Measurements from ENCODE around the gene PLAGL1. TPM values are rescaled to one million over a fixed set of nuclear protein-coding genes. Genes with fewer than 3 reads are reported as not detected.

Gene PLAGL1
- total and polyA plus RNA-seq, 2 of the 13 experiments (the other 11 are each of a cell fraction or from before 2014, with no cell fraction given) = 0.60 to 2.3 TPM

DNA sequence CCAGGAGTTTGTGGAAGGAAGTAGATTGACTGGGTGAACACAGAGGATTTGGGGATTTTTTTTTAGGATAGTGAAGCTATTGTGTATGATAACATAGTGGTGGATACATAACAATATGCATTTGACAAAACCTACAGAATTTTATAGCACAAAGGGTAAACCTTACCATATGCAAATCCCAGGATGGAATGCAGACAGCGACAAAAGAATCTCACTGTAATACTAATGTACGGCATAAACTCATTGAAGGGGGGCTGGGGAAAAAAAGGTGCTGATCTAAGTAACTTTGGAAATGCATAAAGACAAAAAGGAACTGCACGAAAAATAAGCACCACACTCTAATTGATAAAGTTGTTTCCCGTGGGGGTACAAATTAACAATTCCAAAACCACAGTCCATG lies 15.2 kb upstream of the PLAGL1 start:
- FAIRE-seq (no peak), DNase-seq (ENCODE audit: low spot score) (no peak), ATAC-seq (no peak)
- in situ Hi-C loops (cut with HindIII; ENCODE audit: extremely low pct_ligation_motif_present, low pct_unique_long_range_greater_than_20kb) (no loop called here), intact Hi-C loops (cut with micrococcal nuclease; ENCODE audit: unreplicated experiment) (no loop called here)
- no TSS peak for BruUV-seq (replicated peaks)
- H3K9ac ChIP-seq (ENCODE audit: insufficient read depth, low read depth, low read length) = no peak overlapping the region
- H3K36me3 ChIP-seq (replicated peaks in 1 of 2; ENCODE audit: control insufficient read depth in 1 of 2, insufficient read depth in 2 of 2, low read length in 2 of 2) = no peaks in the 10 kb centered on the region
- no peaks in the 10 kb centered on the region for H3K4me1 ChIP-seq (ENCODE audit: insufficient read depth, low read length)
- TF ChIP-seq, protein P1, sequence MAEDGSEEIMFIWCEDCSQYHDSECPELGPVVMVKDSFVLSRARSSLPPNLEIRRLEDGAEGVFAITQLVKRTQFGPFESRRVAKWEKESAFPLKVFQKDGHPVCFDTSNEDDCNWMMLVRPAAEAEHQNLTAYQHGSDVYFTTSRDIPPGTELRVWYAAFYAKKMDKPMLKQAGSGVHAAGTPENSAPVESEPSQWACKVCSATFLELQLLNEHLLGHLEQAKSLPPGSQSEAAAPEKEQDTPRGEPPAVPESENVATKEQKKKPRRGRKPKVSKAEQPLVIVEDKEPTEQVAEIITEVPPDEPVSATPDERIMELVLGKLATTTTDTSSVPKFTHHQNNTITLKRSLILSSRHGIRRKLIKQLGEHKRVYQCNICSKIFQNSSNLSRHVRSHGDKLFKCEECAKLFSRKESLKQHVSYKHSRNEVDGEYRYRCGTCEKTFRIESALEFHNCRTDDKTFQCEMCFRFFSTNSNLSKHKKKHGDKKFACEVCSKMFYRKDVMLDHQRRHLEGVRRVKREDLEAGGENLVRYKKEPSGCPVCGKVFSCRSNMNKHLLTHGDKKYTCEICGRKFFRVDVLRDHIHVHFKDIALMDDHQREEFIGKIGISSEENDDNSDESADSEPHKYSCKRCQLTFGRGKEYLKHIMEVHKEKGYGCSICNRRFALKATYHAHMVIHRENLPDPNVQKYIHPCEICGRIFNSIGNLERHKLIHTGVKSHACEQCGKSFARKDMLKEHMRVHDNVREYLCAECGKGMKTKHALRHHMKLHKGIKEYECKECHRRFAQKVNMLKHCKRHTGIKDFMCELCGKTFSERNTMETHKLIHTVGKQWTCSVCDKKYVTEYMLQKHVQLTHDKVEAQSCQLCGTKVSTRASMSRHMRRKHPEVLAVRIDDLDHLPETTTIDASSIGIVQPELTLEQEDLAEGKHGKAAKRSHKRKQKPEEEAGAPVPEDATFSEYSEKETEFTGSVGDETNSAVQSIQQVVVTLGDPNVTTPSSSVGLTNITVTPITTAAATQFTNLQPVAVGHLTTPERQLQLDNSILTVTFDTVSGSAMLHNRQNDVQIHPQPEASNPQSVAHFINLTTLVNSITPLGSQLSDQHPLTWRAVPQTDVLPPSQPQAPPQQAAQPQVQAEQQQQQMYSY (CRISPR knock-in tag; IDR thresholded peaks at IDR 0.05) = no peak
- TF ChIP-seq, protein P2, sequence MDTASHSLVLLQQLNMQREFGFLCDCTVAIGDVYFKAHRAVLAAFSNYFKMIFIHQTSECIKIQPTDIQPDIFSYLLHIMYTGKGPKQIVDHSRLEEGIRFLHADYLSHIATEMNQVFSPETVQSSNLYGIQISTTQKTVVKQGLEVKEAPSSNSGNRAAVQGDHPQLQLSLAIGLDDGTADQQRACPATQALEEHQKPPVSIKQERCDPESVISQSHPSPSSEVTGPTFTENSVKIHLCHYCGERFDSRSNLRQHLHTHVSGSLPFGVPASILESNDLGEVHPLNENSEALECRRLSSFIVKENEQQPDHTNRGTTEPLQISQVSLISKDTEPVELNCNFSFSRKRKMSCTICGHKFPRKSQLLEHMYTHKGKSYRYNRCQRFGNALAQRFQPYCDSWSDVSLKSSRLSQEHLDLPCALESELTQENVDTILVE (CRISPR knock-in tag; IDR thresholded peaks at IDR 0.05) = no peak
- TF ChIP-seq MIER2 (CRISPR knock-in tag; IDR thresholded peaks at IDR 0.05) = no peak
- TF ChIP-seq, protein P3, sequence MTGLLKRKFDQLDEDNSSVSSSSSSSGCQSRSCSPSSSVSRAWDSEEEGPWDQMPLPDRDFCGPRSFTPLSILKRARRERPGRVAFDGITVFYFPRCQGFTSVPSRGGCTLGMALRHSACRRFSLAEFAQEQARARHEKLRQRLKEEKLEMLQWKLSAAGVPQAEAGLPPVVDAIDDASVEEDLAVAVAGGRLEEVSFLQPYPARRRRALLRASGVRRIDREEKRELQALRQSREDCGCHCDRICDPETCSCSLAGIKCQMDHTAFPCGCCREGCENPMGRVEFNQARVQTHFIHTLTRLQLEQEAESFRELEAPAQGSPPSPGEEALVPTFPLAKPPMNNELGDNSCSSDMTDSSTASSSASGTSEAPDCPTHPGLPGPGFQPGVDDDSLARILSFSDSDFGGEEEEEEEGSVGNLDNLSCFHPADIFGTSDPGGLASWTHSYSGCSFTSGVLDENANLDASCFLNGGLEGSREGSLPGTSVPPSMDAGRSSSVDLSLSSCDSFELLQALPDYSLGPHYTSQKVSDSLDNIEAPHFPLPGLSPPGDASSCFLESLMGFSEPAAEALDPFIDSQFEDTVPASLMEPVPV (CRISPR knock-in tag; IDR thresholded peaks at IDR 0.05) = no peak
- TF ChIP-seq ZSCAN29 (CRISPR knock-in tag; conservative IDR thresholded peaks at IDR 0.05) = no peak
- no peak for TF ChIP-seq ZFP37 (CRISPR knock-in tag; IDR thresholded peaks at IDR 0.05; ENCODE audit: borderline replicate concordance)
- no peak for TF ChIP-seq HNRNPL (IDR thresholded peaks at IDR 0.05; ENCODE audit: low read depth, low read length)
- no peak for TF ChIP-seq ZNF317 (CRISPR knock-in tag; IDR thresholded peaks at IDR 0.05)
- TF ChIP-seq CHD2 (IDR thresholded peaks at IDR 0.05; ENCODE audit: low read depth, low read length) = no peak
- TF ChIP-seq TCF12 (IDR thresholded peaks at IDR 0.05) = no peak
- no peak for TF ChIP-seq TCF12 (CRISPR knock-in tag; IDR thresholded peaks at IDR 0.05)
- TF ChIP-seq ARNT2 (CRISPR knock-in tag; IDR thresholded peaks at IDR 0.05; ENCODE audit: low read depth) = no peak
- TF ChIP-seq HNF4G (IDR thresholded peaks at IDR 0.05; ENCODE audit: borderline replicate concordance, low read depth, low read length) = no peak
- TF ChIP-seq HNF4G (CRISPR knock-in tag; IDR thresholded peaks at IDR 0.05; ENCODE audit: borderline replicate concordance, low read depth) = no peak
- TF ChIP-seq ZNF225 (CRISPR knock-in tag; IDR thresholded peaks at IDR 0.05) = no peak
- TF ChIP-seq, protein P4, sequence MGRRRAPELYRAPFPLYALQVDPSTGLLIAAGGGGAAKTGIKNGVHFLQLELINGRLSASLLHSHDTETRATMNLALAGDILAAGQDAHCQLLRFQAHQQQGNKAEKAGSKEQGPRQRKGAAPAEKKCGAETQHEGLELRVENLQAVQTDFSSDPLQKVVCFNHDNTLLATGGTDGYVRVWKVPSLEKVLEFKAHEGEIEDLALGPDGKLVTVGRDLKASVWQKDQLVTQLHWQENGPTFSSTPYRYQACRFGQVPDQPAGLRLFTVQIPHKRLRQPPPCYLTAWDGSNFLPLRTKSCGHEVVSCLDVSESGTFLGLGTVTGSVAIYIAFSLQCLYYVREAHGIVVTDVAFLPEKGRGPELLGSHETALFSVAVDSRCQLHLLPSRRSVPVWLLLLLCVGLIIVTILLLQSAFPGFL (CRISPR knock-in tag; IDR thresholded peaks at IDR 0.05) = no peak
- no peak for TF ChIP-seq MAF1 (CRISPR knock-in tag; IDR thresholded peaks at IDR 0.05; ENCODE audit: borderline replicate concordance)
- TF ChIP-seq ATRX (CRISPR knock-in tag; IDR thresholded peaks at IDR 0.05; ENCODE audit: borderline replicate concordance) = no peak
- H3K9me3 ChIP-seq (ENCODE audit: low read length) = no peaks in the 10 kb centered on the region
- H3K4me2 ChIP-seq (ENCODE audit: low read depth, low read length) = no peak overlapping the region
- H3K79me2 ChIP-seq (ENCODE audit: insufficient read depth, low read length) = no peaks in the 10 kb centered on the region
- no peaks in the 10 kb centered on the region for H4K20me1 ChIP-seq (ENCODE audit: insufficient read depth, low read length)
- H2AFZ ChIP-seq (ENCODE audit: low read length) = no peak overlapping the region
- no peak overlapping the region for H3K4me3 ChIP-seq (replicated peaks in 1 of 3; ENCODE audit: insufficient read depth in 1 of 3, low read depth in 2 of 3, low read length in 3 of 3)
- H3K27me3 ChIP-seq (ENCODE audit: control insufficient read depth in 1 of 2, insufficient read depth in 2 of 2, low read length in 2 of 2) = no peaks in the 10 kb centered on the region
- 36% methylated on average over 4 of the region's 4 CpGs for WGBS (ENCODE audit: low lambda C conversion rate)
- ChIA-PET POLR2A (no interaction called here), CTCF (ENCODE audit: low intra/inter-chr PET ratio, low total read pairs) (no interaction called here)
- H3K27ac ChIP-seq (ENCODE audit: extremely low read length, insufficient read depth, low read length) = no peak overlapping the region
